Left ventricle myocardium superior (tissue), 1 donor: ENCODE results near the gene CFAP299. TPM values are rescaled to one million over a fixed set of nuclear protein-coding genes. Genes with fewer than 3 reads are reported as not detected.

Experiments used
- ATAC-seq: fragments of 200-7000 bp; cut with Tn5 transposase; one replicate; pipeline ENCODE4 v1.9.1; 2020; ENCODE audit warnings: mild to moderate bottlenecking, moderate library complexity
- DNase-seq: peaks from one replicate; pipeline ENCODE4 v3.0.0-alpha.2; 2020
- intact Hi-C: fragments of 100-400 bp; cut with micrococcal nuclease; formaldehyde crosslinking; loops from one replicate; pipeline ENCODE4 v1.11.0; 2022
- total RNA-seq: library from RNA; stranded (reverse); fragmentation: NEBNext Ultra II Directional; extraction: Animal tissue kit (Norgen Biotek cat#: 25700); gene quantifications from one replicate; pipeline ENCODE4 v1.2.1, GENCODE V29; 2021
- donor health status: DM: no; HTN: yes; CAD: no; lungs with severe emphysema.

Gene CFAP299
- total RNA-seq, 1 donor from 2014 or later, result not detected

DNA sequence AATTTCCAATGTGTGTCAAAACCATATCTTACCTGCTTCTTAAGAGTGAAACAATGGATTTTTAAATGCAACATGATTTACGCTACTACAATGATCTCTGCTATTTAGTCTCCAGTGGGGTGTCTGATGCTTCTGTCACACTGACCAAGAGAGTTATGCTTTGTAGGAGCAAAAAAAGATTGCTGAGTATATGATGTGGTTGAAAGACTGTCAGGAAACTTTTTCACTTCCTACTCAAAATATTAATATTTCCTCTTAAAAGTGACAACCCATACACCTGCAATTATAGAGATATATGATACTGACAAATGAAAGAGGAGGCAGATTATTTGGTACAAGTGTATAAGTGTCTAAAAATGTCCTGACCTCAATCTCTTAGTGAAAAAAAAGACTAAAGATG, 589.8 kb downstream of the CFAP299 start:
- intact Hi-C loops, result no loop called here

DNA sequence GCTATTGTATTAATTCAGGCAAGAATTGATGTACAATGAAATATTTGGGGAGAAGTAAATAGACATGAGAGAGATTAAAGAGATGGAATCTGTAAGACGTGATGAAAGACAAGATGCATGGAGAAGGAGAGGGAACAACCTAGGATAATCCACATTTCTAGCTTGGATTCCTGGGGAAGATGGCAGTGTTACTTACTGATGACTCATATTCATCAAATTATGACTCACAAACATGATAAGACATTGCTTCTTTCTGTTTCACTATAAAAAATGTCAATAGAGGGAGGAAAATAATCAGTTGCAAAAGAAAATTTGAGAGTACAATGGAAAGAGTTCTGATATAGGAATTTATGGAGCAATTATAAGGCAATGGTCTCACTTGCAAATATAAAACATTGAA, 590.9 kb downstream of the CFAP299 start:
- no peak for DNase-seq
- ATAC-seq, result no peak
- intact Hi-C loops, result no loop called here

More for the DNA sequence above, 589.8 kb downstream of the CFAP299 start:
- DNase-seq (no peak), ATAC-seq (no peak)

DNA sequence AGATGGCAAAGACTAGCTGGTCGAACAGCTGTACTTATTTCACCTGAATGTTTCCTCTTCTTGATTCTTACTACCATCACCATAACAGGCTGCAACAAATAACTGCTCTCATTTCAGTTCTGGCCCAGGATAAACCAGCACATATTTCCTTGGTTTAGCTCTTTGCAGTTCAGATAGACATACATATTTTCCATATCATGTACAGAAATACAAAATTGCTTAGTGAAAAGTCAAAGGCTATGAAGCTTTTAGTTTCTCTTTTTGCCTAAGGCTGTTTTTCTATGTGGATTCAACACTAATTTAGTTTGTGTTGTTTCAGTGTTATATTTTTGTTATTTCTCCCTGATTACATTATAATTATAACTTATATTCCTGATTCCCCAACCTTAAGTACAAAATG, 591.4 kb downstream of the CFAP299 start:
- no peak for ATAC-seq
- intact Hi-C loops, result no loop called here
- no peak for DNase-seq

DNA sequence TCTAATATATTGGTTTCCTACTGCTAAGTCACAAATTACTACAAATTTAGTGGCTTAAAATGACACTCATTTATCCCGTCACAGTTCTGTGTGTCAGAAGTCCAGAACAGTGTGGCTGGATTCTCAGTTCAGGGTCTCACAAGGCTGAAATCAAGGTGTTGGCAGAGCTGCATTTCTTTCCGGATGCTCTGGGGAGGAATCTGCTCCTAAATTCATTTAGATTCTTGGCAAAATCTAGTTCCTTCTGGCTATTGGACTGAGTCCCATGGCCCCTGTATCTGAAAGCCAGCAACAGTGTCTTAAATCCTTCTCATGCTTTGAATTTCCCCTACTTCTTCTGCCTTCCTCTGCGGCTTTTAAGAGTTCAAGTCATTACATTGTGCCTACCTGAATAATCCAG, 591.9 kb downstream of the CFAP299 start:
- intact Hi-C loops, result no loop called here
- DNase-seq (no peak), ATAC-seq (no peak)

DNA sequence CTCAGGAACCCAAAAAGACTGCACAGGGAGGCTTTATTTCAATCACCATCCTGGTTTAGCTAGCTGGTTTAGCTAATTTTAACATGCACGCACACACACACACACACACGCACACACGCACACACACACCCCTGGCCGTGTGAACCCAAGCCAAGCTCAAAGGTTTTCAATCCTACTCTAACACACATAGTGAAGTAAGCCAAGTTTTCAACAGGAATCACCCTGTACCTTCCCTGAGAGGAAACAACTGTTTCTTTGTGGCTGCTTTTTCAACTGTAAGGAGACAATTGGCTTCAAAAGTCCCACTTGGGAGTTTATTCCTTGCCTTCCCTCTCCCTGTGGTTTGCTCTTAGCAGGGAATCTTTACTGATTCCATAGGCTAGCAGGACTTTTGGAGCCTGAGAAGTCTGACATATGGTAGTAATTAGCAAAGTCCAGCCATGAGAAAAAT, 596.1 kb downstream of the CFAP299 start:
- intact Hi-C loops, result no loop called here
- ATAC-seq (no peak), DNase-seq (no peak)

DNA sequence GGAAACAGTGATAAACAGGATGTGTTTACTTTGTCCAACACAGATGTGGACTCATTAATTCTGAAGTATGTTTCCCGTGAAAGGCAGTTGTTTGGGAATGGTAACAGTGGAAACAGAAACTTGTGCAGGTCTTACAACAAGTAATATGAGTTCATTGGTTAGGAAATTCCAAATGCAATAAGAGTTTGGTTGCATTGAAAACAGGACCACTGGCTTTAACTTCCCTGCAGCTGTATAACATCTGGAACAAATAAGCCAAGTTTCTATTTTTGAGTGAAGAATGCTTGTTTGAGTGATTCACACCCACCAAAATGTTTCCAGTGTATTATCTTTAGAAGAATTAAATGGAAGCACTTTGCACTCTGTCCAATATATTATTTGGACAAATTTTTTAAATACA, 612.6 kb downstream of the CFAP299 start:
- DNase-seq (no peak), ATAC-seq (no peak)
- intact Hi-C loops, result no loop called here

DNA sequence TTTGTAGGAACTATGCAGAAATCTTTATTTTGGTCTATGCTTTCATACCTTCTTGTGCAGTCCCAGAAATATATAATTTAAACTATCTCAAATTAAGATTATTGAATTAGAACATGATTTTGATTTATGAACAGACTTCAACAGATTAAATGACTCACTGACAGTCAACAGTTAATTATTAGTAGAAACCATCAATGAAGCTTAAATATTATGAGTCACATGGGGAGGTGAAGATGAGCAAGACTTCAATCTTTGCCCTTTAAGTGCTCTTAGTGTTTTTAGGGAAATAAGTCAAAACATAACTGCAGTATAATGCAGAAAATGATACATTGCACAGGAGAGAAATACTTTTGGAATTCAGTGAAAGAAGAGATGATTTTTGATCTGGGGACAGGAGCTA, 613.5 kb downstream of the CFAP299 start:
- ATAC-seq (no peak), DNase-seq (no peak)
- intact Hi-C loops, result no loop called here

DNA sequence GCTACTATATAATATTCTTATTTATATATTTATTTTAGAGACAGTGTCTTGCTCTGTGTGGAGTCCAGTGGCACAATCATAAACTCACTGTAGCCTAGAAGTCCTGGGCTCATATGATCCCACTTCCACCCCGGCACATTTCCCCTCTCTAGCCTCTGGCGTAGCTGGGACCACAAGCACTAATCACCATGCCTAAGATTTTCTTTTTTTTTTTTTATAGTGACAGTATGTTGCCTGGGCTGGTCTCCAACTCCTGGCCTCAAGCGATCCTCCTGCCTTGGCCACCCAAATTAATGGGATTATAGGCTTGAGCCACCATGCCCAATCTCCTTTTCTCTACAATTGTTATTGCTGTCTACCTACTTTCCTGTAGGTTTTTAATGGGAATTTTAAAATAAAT, 620.9 kb downstream of the CFAP299 start:
- intact Hi-C loops, result no loop called here
- ATAC-seq (no peak), DNase-seq (no peak)

DNA sequence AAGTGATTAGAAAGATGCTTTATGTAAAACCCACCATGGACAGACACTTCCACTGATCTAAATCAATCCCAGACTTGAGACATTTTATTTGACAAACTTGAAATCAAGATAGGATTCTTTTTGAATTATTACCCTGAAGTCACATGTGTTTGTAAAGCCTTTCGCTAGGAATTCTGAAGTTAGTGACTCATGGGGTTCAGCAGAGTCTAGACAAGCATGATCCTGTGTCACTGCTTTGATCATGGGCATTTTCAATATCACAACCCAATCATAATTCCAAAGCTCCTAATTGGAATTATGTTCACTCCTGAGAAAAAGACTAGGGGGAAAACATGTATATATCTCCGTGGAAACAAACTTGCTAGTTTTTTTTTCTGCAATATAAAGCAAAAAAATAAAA, 627.5 kb downstream of the CFAP299 start:
- intact Hi-C loops, result no loop called here
- DNase-seq (no peak), ATAC-seq (no peak)

DNA sequence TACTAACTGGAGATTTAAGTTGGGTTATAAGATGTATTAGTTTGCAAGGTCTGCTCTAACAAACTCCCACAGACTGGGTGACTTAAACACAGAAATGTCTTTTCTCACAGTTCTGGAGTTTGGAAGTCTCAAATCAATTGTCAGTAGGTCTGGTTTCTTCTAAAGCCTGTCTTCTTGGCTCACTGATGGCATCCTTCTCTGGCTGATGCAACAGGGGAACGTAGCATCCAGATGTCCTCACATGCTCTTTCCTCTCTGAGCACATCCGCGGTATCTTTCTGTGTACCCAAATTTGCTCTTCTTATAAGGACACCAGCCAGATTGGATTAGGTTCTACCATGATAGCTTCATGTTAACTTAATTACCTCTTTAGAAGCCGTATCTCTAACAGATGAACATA, 631.8 kb downstream of the CFAP299 start:
- DNase-seq, result no peak
- intact Hi-C loops, result no loop called here
- no peak for ATAC-seq

DNA sequence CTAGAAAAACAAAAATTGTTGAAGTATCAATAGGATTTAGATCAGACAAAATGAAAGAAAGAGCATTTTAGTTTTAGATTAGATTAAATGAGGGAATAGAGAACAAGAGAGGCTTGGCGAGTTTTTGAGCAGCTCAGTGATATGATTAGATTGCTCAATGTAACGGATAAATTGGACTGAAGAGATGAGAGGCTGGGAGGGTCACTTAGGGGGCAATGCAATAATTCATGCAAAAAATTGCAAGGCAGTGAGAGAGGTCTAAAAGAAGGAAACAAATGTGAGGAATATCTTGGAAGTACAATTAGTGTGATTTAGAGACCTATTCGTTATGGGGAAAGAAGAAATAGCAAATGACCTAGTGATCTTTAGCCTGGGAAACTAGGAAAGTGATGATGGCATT, 644.7 kb downstream of the CFAP299 start:
- DNase-seq (no peak), ATAC-seq (no peak)
- intact Hi-C loops, result no loop called here

DNA sequence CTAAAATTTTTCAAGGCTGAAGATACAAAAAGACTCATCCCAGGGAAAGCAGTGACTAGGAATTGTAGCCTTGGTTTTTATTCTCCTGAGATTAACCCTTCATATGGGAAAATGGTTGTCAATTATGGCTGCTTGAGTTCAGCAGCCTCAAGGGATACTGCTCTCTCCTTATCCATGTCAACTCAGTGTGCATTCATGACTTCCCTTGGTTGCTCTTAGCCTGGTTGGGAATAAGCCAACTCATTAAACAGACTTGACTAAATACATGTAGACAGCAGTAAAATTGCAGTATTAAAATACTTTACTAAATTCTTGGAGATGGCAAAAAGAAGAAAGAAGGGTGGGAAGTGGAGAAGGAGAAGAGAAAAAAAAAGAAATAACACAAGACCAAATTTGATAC, 650.5 kb downstream of the CFAP299 start:
- ATAC-seq (no peak), DNase-seq (no peak)
- intact Hi-C loops, result no loop called here

DNA sequence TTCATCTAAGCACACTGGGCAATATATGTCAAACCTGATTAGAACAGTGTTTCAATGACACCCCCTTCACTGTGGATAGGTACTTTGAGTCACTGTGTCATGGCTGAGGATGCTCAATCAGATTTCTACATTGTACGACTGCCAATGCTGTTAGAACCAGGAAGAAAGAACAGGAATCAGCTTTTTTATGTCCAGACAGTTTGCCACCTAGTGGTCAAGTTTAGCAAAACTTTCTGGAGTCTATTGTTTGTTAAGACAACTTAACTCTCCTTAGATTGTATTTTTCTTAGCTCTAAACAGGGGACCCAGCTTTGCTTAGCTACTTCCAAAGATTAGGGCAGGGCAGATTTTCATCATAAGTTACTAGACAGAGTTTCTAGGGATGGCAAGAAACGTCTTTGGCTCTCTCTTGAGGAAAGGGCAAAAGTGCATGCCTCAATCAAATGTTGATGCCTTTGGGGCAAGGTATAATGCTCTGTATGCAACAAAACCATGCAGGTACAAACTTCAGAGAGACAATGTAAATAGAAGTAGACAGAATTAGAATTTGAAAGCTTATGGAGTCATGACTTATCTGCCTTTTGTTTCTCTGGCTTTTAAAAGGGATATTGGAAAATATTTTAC, 654.5 kb downstream of the CFAP299 start:
- DNase-seq, result no peak
- intact Hi-C loops, result loop anchor here (10.0 kb wide), 1 partner anchor 625 kb away; no protein-coding TSS in a partner anchor
- no peak for ATAC-seq

DNA sequence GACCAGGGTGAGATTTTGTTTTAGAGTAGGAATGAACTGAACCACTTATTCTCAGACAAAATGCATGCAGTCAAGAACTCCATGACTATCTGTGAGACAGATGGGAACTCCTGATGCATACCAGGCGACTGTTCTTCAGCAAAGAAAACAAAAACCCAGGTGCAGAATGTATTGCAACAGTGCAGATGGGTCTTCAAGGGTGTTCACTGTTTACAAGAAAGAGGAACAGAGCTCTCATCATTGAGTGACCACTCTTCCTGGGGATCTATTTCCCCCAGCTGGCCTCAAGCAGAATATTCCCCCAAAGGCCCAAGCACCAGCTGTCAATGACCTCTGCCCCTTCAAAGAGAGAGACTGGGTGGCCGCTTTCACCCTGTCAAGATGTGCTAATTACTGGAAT, 655.3 kb downstream of the CFAP299 start:
- DNase-seq (no peak), ATAC-seq (no peak)
- intact Hi-C loops, result loop anchor here (10.0 kb wide), 1 partner anchor 626 kb away; no protein-coding TSS in a partner anchor

DNA sequence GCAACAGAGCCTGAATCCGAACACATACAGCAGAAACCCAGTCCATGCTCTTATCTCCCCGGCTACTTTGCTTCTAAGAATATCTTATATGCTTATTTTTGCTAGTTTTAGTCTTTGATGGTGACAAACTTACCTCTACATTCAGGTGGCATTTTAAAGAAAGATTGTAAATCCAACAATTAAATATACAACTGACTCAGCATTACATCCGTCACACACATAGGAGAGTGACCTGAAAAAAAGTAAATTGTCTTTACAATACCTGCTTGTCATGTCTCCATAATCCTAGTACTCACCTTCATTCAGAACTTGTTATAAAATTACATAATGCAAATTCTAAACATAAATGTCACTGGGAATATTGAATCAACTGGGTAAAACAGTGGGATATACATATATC, 664.4 kb downstream of the CFAP299 start:
- intact Hi-C loops, result loop anchor here (10.0 kb wide), 1 partner anchor 635 kb away; no protein-coding TSS in a partner anchor

DNA sequence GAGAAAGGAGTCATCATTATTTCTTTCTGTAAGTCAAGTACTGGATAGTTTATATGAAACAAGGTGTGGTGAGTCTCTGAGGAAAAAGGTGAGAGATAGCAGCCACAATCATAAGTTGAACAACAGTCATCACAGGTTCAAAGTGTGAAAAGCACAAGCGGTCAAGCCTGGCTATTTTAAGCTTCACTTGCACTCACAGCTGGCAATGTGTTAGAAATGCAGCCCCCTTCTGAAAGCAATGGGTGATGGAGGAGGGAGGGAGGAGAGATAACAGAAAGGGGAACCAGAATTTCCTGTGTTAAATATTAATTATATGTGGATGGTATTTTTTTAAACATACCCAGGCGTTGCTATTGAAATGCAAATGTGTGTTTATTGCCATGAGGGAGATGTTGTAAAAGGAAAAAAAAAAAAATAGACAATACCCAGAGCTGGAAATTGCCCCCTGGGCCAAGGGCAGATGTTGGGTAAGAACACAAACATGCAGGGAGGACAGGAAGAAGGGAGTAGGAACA, 668.1 kb downstream of the CFAP299 start:
- intact Hi-C loops, result no loop called here
- ATAC-seq, result no peak
- DNase-seq, result no peak

More for the DNA sequence above, 664.4 kb downstream of the CFAP299 start:
- DNase-seq (no peak), ATAC-seq (no peak)

DNA sequence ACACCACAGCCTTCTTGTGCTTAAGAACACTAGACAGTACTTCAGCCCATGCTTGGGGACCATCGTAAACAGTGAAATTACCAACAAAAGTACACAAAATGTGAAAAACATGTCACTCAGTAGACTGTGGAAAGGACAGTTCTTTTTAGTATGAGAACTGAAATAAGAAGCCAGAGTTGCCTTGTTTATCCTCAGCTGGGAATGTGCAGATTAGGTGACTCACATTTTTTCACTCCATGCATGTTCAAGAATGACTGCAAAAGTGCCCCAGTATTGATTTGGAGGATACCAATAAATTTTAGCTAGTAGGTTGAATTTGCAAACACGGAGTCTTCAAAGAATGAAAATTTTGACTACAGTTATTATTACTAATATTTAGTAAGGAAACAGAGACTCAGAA, 671.9 kb downstream of the CFAP299 start:
- no peak for ATAC-seq

More for the DNA sequence above, 671.9 kb downstream of the CFAP299 start:
- no peak for DNase-seq
- intact Hi-C loops, result no loop called here
